H1 (cell line): Measurements from ENCODE around the gene CEP95. TPM values are rescaled to one million over a fixed set of nuclear protein-coding genes. Genes with fewer than 3 reads are reported as not detected.
A peak's percentile ranks its signal among the peaks of the same experiment; 100 is the strongest.

Experiments
- CHD1 ChIP-seq: IDR thresholded peaks from 2 replicates; pipeline ENCODE4 v1.6.1; 2012; ENCODE audit warnings: low read depth, low read length, improper control_type of control experiment
- CHD2 ChIP-seq: IDR thresholded peaks from 2 replicates; pipeline ENCODE4 v1.6.1; 2012; ENCODE audit warnings: low read length, improper control_type of control experiment
- EGR1 ChIP-seq: IDR thresholded peaks from 2 replicates; pipeline ENCODE4 v1.6.1; 2011; ENCODE audit warnings: low read depth, low read length, borderline replicate concordance
- JUND ChIP-seq: IDR thresholded peaks from 2 replicates; pipeline ENCODE4 v1.6.1; 2011; ENCODE audit warnings: mild to moderate bottlenecking, improper control_type of control experiment, low read length
- KDM1A ChIP-seq: fragments of 200-600, 300-600 bp; sonication (generic); IDR thresholded peaks from 2 replicates; pipeline ENCODE4 v1.7.1; 2016; ENCODE audit warnings: mild to moderate bottlenecking, low read length, borderline replicate concordance
- KDM5A ChIP-seq: fragments of 200-600 bp; IDR thresholded peaks from 2 replicates; pipeline ENCODE4 v1.7.1; 2012; ENCODE audit warnings: mild to moderate bottlenecking, low read length, inconsistent platforms, mixed read lengths
- NRF1 ChIP-seq: IDR thresholded peaks from 2 replicates; pipeline ENCODE4 v1.6.1; 2011; ENCODE audit warnings: mild to moderate bottlenecking, low read depth, low read length, improper control_type of control experiment
- POU5F1 ChIP-seq: IDR thresholded peaks from 2 replicates; pipeline ENCODE4 v1.6.1; 2011; ENCODE audit warnings: low read depth, mild to moderate bottlenecking, low read length, moderate library complexity
- RAD21 ChIP-seq, 2 experiments: IDR thresholded peaks in 1 of 2; conservative IDR thresholded peaks in 1 of 2; 2 replicates each; pipeline ENCODE4 v1.6.1; 2011; ENCODE audit warnings: low read depth in 2 of 2, low read length in 2 of 2, improper control_type of control experiment in 1 of 2, inconsistent platforms in 1 of 2, mild to moderate bottlenecking in 1 of 2, moderate library complexity in 1 of 2
- SIN3A ChIP-seq, 2 experiments: IDR thresholded peaks in 1 of 2; conservative IDR thresholded peaks in 1 of 2; 2 replicates each; pipeline ENCODE4 v1.6.1; 2011 to 2012; ENCODE audit warnings: low read length in 2 of 2, improper control_type of control experiment in 1 of 2, low read depth in 1 of 2, mild to moderate bottlenecking in 1 of 2
- SUZ12 ChIP-seq: fragments of 200-600 bp; sonication (generic); IDR thresholded peaks from 2 replicates; pipeline ENCODE4 v1.6.1; 2012; ENCODE audit warnings: mild to moderate bottlenecking, inconsistent platforms, low read length, moderate library complexity, mixed read lengths
- polyA plus RNA-seq, 7 experiments: library from polyadenylated mRNA; depleted of rRNA in 3 of 7; stranded (reverse) in 5 of 7; unstranded in 2 of 7; fragments of >200 nt in 5 of 7; fragments of 200-250 nt in 2 of 7; gene quantifications; 1 replicate in 5 of 7; 2 replicates in 1 of 7; 4 replicates in 1 of 7; pipeline versions ENCODE4 v1.2.1 to v1.2.3, GENCODE V29; 2011 to 2013; ENCODE audit warnings: missing spikeins in 2 of 7, mixed read lengths in 2 of 7
- total RNA-seq: library from RNA; stranded (reverse); fragmentation: NEBNext Ultra II Directional; extraction: Animal tissue kit (Norgen Biotek cat#: 25700); gene quantifications from 2 replicates; pipeline ENCODE4 v1.2.1, GENCODE V29; 2021

The CEP95 gene
- total and polyA plus RNA-seq, 2 of the 8 experiments (the other 6 are each of a cell fraction or from before 2014, with no cell fraction given) = 22.3 to 51.5 TPM

DNA sequence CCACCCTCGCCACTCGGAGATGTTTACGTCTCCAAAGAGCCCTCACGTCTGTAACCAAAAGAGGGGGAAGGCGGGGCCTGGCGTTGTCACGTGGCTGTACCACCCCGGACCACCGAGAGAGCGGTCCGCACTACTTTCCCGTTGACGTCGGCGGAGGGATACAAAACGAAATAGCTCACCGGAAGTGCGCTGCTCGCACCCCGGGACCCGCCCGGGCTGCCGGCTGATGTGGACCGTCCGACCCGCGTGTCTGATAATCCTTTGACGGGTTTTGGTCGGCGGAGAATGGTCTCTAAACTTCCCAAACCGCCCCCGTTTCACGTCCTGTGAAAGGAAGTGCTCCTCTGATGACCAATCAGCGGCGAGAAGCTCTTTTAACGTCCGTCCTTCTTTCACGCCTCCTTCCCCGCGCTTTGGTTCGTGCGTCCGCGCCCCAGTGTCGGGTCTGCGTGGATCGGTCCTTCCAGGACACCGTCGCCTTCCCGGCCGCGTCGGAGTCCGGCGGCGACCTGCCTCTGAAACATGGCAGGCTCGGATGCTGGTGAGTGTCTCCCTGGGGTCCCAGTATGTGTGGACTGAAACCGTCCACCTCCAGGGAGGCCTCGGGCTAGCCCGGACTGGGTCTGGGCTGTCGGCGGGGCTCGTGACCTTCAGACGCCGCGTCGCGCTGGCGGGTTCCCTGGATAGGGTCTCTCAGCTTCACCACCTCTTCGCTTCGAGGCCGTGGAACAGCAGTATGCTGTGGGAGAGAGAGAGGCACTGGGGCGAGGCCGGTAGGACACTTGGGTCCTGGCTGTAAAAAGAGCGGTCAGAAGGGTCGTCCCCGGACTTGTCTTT lies at the start of gene CEP95 (continued):
- TF ChIP-seq CHD2 (peak; percentile 91), KDM5A (no peak), SIN3A (conservative IDR thresholded peaks at IDR 0.05 in 1 of 2, IDR thresholded peaks at IDR 0.05 in 1 of 2; ENCODE audit: low read depth in 1 of 2, low read length in 2 of 2) (peak; percentile 67 to 89), SUZ12 (no peak), NRF1 (no peak), KDM1A (no peak), EGR1 (no peak), RAD21 (IDR thresholded peaks at IDR 0.05 in 1 of 2, conservative IDR thresholded peaks at IDR 0.05 in 1 of 2; ENCODE audit: low read depth in 2 of 2, low read length in 2 of 2) (peak in 1 of 2 experiments; percentile 2; a peak in 1 of 4 replicates), CHD1 (0 out of 2 replicates have a peak, but pooled peaks have one; percentile 60), POU5F1 (no peak), JUND (no peak; the same call in 1 of the 2 replicates)
